LNCaP clone FGC (cell line): ENCODE data around the gene ZNF280D.
A peak's percentile ranks its signal among the peaks of the same experiment; 100 is the strongest.

Experiments used
- DNase-seq: peaks from one replicate; pipeline ENCODE4 v3.0.0-alpha.2; 2011; ENCODE audit warnings: low read depth
- H3K4me3 ChIP-seq: 2 replicates; pipeline ENCODE4 v1.5.1; 2011; ENCODE audit warnings: mild to moderate bottlenecking, low read depth, low read length, control low read depth
- CTCF ChIP-seq: IDR thresholded peaks from 2 replicates; pipeline ENCODE4 v1.5.1; 2012; ENCODE audit warnings: mild to moderate bottlenecking; ENCODE audit not compliant: control insufficient read depth, insufficient read depth; ENCODE audit errors: extremely low read depth

ZNF280D gene

GRCh38 chr15:56681113-56681512 is 52.2 kb downstream of the ZNF280D start:
- no peak for TF ChIP-seq CTCF
- no peak overlapping the region for H3K4me3 ChIP-seq
- no peak for DNase-seq

- H3K4me3 ChIP-seq = no peak overlapping the region
- no peak for DNase-seq
- TF ChIP-seq CTCF = no peak
Measured at GRCh38 chr15:56679225-56679624, 54.1 kb downstream of the ZNF280D start.

- no peak for DNase-seq
- TF ChIP-seq CTCF = no peak
- H3K4me3 ChIP-seq = no peak overlapping the region
Measured at GRCh38 chr15:56678571-56678970, 54.7 kb downstream of the ZNF280D start.

- H3K4me3 ChIP-seq = no peak overlapping the region
- no peak for TF ChIP-seq CTCF
- peak; percentile 98 for DNase-seq
Measured at GRCh38 chr15:56677271-56677670, 56.0 kb downstream of the ZNF280D start.

- DNase-seq = no peak
- TF ChIP-seq CTCF = no peak
- H3K4me3 ChIP-seq = no peak overlapping the region
Measured at GRCh38 chr15:56675930-56676329, 57.4 kb downstream of the ZNF280D start.

- no peak for DNase-seq
- TF ChIP-seq CTCF = no peak
- no peak overlapping the region for H3K4me3 ChIP-seq
Measured at GRCh38 chr15:56674857-56675256, 58.5 kb downstream of the ZNF280D start.

GRCh38 chr15:56672721-56673120 is 60.6 kb downstream of the ZNF280D start:
- no peak for DNase-seq
- TF ChIP-seq CTCF = no peak
- no peak overlapping the region for H3K4me3 ChIP-seq
